K562 (cell line): ENCODE data around the gene PELI2. TPM values are rescaled to one million over a fixed set of nuclear protein-coding genes. Genes with fewer than 3 reads are reported as not detected.
A peak's percentile ranks its signal among the peaks of the same experiment; 100 is the strongest.

ENCODE experiments used
- ATAC-seq: fragments of 200-7000 bp; cut with Tn5 transposase; 3 replicates; pipeline ENCODE4 v1.9.1; 2020; ENCODE audit warnings: moderate library complexity
- BruUV-seq: library from RNA; stranded (reverse); fragments of 400-500 nt; replicated peaks from 2 replicates; lab custom pipeline; 2021; lab: Mats Ljungman, UMichigan
- CTCF ChIA-PET: fragments of 300-600 bp; formaldehyde crosslinking; extraction: SDS; loops from one replicate; lab custom pipeline; 2021; ENCODE audit warnings: low intra/inter-chr PET ratio; lab: Yijun Ruan, JAX
- POLR2A ChIA-PET: fragments of 300-600, 350-650 bp; sonication (Branson Sonifier 250); formaldehyde crosslinking; extraction: SDS; loops from one replicate; lab custom pipeline; 2021; ENCODE audit warnings: antibody characterized with exemption, inconsistent platforms; lab: Yijun Ruan, JAX
- DNase-seq, 4 experiments: peaks; one replicate each; pipeline versions ENCODE4 v3.0.0 to v3.0.0-alpha.2; 2011 to 2018; ENCODE audit warnings: low spot score in 3 of 4, mixed read lengths in 3 of 4; ENCODE audit errors: extremely low read depth in 1 of 4
- FAIRE-seq: peaks from 2 replicates; lab custom pipeline; 2011; peaks lifted over from hg19 to GRCh38; lab: Jason Lieb, UNC
- H2AFZ ChIP-seq: 2 replicates; pipeline ENCODE4 v1.6.0; 2011; ENCODE audit warnings: low read depth, low read length, control low read depth, inconsistent platforms
- H3K27ac ChIP-seq: fragments of 200-600 bp; 3 replicates; pipeline ENCODE4 v1.8.0; 2011; ENCODE audit warnings: low read depth, mild to moderate bottlenecking, control low read depth, inconsistent platforms, low read length, moderate library complexity, mixed read lengths; ENCODE audit errors: extremely low read depth
- H3K27me3 ChIP-seq, 2 experiments: fragments of 300-600 bp in 1 of 2; 2 replicates in 1 of 2; 3 replicates in 1 of 2; pipeline versions ENCODE4 v1.6.0 to v1.8.0; 2011; ENCODE audit warnings: inconsistent platforms in 2 of 2, low read length in 2 of 2, mild to moderate bottlenecking in 1 of 2, mixed read lengths in 1 of 2, moderate library complexity in 1 of 2; ENCODE audit not compliant: control insufficient read depth in 2 of 2, insufficient read depth in 2 of 2
- H3K36me3 ChIP-seq: fragments of 300-600 bp; 3 replicates; pipeline ENCODE4 v1.8.0; 2011; ENCODE audit warnings: mild to moderate bottlenecking, low read length, inconsistent platforms; ENCODE audit not compliant: control insufficient read depth, insufficient read depth
- H3K4me1 ChIP-seq, 2 experiments: fragments of 200-600 bp in 1 of 2; replicated peaks in 1 of 2; 2 replicates in 1 of 2; 3 replicates in 1 of 2; pipeline versions ENCODE4 v1.5.1 to v1.8.0; 2011; ENCODE audit warnings: inconsistent platforms in 2 of 2, low read length in 2 of 2, mild to moderate bottlenecking in 1 of 2, mixed read lengths in 1 of 2, moderate library complexity in 1 of 2; ENCODE audit not compliant: control insufficient read depth in 2 of 2, insufficient read depth in 2 of 2
- H3K4me2 ChIP-seq: 2 replicates; pipeline ENCODE4 v1.6.1; 2011; ENCODE audit warnings: low read length, control low read depth, inconsistent platforms, mixed read lengths; ENCODE audit not compliant: insufficient read depth
- H3K4me3 ChIP-seq: fragments of 200-600 bp; sonication (generic), shearing (Covaris generic); 2 replicates; pipeline ENCODE4 v1.5.1; 2016; ENCODE audit warnings: control low read depth, inconsistent platforms
- H3K79me2 ChIP-seq: fragments of 200-600 bp; 3 replicates; pipeline ENCODE4 v1.8.0; 2011; ENCODE audit warnings: low read length, inconsistent platforms; ENCODE audit not compliant: control insufficient read depth, insufficient read depth
- H3K9ac ChIP-seq, 2 experiments: 2 replicates each; pipeline versions ENCODE4 v1.6.0 to v1.6.1; 2011; ENCODE audit warnings: low read depth in 2 of 2, low read length in 2 of 2, control low read depth in 1 of 2, inconsistent platforms in 1 of 2, mild to moderate bottlenecking in 1 of 2, mixed read lengths in 1 of 2; ENCODE audit not compliant: insufficient read depth in 1 of 2
- H3K9me1 ChIP-seq: one replicate; pipeline ENCODE4 v1.6.0; 2011; ENCODE audit warnings: inconsistent platforms, mild to moderate bottlenecking, low read length, moderate library complexity; ENCODE audit not compliant: control insufficient read depth, insufficient read depth
- H3K9me3 ChIP-seq: replicated peaks from 2 replicates; pipeline ENCODE4 v1.5.1; 2011; ENCODE audit warnings: low read depth, low read length, inconsistent platforms; ENCODE audit not compliant: control insufficient read depth, insufficient read depth
- H4K20me1 ChIP-seq: replicated peaks from 2 replicates; pipeline ENCODE4 v1.6.1; 2011; ENCODE audit warnings: low read length, inconsistent platforms, mixed read lengths; ENCODE audit not compliant: control insufficient read depth, insufficient read depth
- BCL6 ChIP-seq: fragments of 250-450 bp; sonication (Bioruptor Pico); IDR thresholded peaks from 2 replicates; pipeline ENCODE4 v1.4.0; 2020
- BHLHE40 ChIP-seq: IDR thresholded peaks from 2 replicates; pipeline ENCODE4 v1.6.1; 2011; ENCODE audit warnings: low read length, improper control_type of control experiment
- HMG20A ChIP-seq: fragments of 450-650 bp; formaldehyde crosslinking; conservative IDR thresholded peaks from 2 replicates; pipeline ENCODE4 v1.4.0; 2020; ENCODE audit warnings: mild to moderate bottlenecking, mixed read lengths
- SMARCA4 ChIP-seq: fragments of 450-650 bp; IDR thresholded peaks from 2 replicates; pipeline ENCODE4 v1.6.1; 2016
- STAG1 ChIP-seq: sonication (generic); formaldehyde crosslinking; IDR thresholded peaks from 2 replicates; pipeline ENCODE4 v1.5.0; 2020; ENCODE audit warnings: missing genetic modification reagents, borderline replicate concordance
- ZFPM2 ChIP-seq: fragments of 250-450 bp; sonication (Bioruptor Pico); IDR thresholded peaks from 2 replicates; pipeline ENCODE4 v1.5.1; 2022; ENCODE audit warnings: mild to moderate bottlenecking
- ZNF165 ChIP-seq: fragments of 250-450 bp; sonication (Bioruptor Pico); IDR thresholded peaks from 2 replicates; pipeline ENCODE4 v1.4.0; 2020; ENCODE audit warnings: borderline replicate concordance
- WGBS: fragments of 100-300 bp; shearing (Covaris generic); methylation state at CpG from one replicate; pipeline ENCODE4 v1.1.6; 2016; ENCODE audit warnings: low coverage, mixed read lengths; ENCODE audit not compliant: insufficient coverage; ENCODE audit errors: missing lambda C conversion rate; 5-methylcytosine and 5-hydroxymethylcytosine counted together
- in situ Hi-C: fragments of 300-500 bp; cut with MboI; formaldehyde crosslinking; loops from 4 replicates; pipeline ENCODE4 v1.15.0; 2018; ENCODE audit warnings: inconsistent platforms, mixed read lengths
- intact Hi-C: fragments of 100-400 bp; cut with micrococcal nuclease; formaldehyde crosslinking; loops from 2 replicates; pipeline ENCODE4 v1.14.2; 2022
- polyA plus RNA-seq, 8 experiments: library from polyadenylated mRNA; depleted of rRNA in 4 of 8; stranded (reverse) in 5 of 8; unstranded in 3 of 8; fragments of >200 nt; fragmentation: Nextera tagmentation in 2 of 8; fragmentation: Illumina TruSeq in 1 of 8; extraction: Ambion mirVana in 2 of 8; extraction: Trizol in 1 of 8; gene quantifications; 2 replicates each; pipeline versions ENCODE4 v1.2.1 to v1.2.3, GENCODE V29; 2011 to 2014; ENCODE audit warnings: inconsistent platforms in 1 of 8, missing spikeins in 1 of 8
- total RNA-seq, 7 experiments: library from RNA; depleted of rRNA in 6 of 7; stranded (reverse); fragments of >200 nt in 6 of 7; fragmentation: Illumina TruSeq in 2 of 7; extraction: Trizol in 2 of 7; gene quantifications; 2 replicates each; pipeline versions ENCODE4 v1.2.1 to v1.2.3, GENCODE V29; 2011 to 2021; ENCODE audit warnings: low replicate concordance in 1 of 7

The PELI2 gene
- total and polyA plus RNA-seq, 9 of the 15 experiments (the other 6 are each of a cell fraction or from before 2014, with no cell fraction given), result 0.20 to 1.5 (median 0.44) TPM

GRCh38 chr14:56295743-56296142, 177.5 kb downstream of the PELI2 start:
- Histone ChIP-seq H3K9me3 (no peaks in the 10 kb centered on the region), H3K79me2 (no peaks in the 10 kb centered on the region), H3K4me3 (no peak overlapping the region), H3K4me2 (no peak overlapping the region), H4K20me1 (no peaks in the 10 kb centered on the region), H3K9me1 (no peaks in the 10 kb centered on the region), H3K36me3 (no peaks in the 10 kb centered on the region), H3K4me1 (no peaks in the 10 kb centered on the region), H3K27me3 (peaks cover 0 to 22% of the 10 kb centered on the region in 2 experiments; a peak in 4 of 5 replicates), H3K9ac (no peak overlapping the region), H3K27ac (no peak overlapping the region), H2AFZ (no peak overlapping the region)
- no peak for TF ChIP-seq BCL6
- TF ChIP-seq BHLHE40, result 0 out of 2 replicates have a peak, but pooled peaks have one; percentile 20
- no peak for TF ChIP-seq STAG1
- no peak for TF ChIP-seq ZFPM2 (CRISPR knock-in tag)
- TF ChIP-seq HMG20A (CRISPR knock-in tag), result no peak
- ATAC-seq (no peak), DNase-seq (no peak), FAIRE-seq (no peak)
- ChIA-PET POLR2A (interaction anchor here (0.7 to 1.0 kb wide), 2 partner anchors 8 to 1052 kb away, joined by 3 to 4 read pairs; no protein-coding TSS in a partner anchor), CTCF (no interaction called here)
- BruUV-seq, result no TSS peak
- 2% methylated on average over 3 of the region's 3 CpGs for WGBS
- in situ Hi-C loops, result no loop called here
- intact Hi-C loops, result no loop called here

DNA sequence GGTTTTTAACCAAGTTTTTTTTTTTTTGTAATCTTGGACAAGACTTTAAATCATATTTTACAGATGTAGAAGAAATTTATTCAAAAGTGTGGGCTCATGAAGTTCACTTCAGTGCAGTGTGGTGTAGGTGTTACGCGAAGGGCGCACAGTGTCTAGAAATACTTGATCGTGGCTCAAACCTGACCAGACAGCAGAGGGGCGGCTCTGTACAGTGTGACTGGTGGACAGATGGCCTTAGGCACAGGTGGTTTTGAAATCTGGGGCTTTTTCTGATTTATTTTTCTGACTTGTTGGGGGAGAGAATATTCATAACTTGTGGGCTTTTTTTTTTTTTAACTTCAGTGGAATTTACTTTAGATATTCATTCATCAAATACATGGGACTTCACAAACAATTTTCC, 179.2 kb downstream of the PELI2 start:
- Histone ChIP-seq H3K4me3 (no peak overlapping the region), H3K27me3 (peaks cover 0 to 19% of the 10 kb centered on the region in 2 experiments; a peak in 4 of 5 replicates), H3K4me2 (no peak overlapping the region), H2AFZ (no peak overlapping the region), H3K9ac (no peak overlapping the region), H3K27ac (no peak overlapping the region), H3K36me3 (no peaks in the 10 kb centered on the region), H3K9me1 (no peaks in the 10 kb centered on the region), H4K20me1 (no peaks in the 10 kb centered on the region), H3K79me2 (no peaks in the 10 kb centered on the region), H3K4me1 (no peaks in the 10 kb centered on the region), H3K9me3 (no peaks in the 10 kb centered on the region)
- no TSS peak for BruUV-seq
- DNase-seq, result no peak
- no peak for FAIRE-seq
- TF ChIP-seq SMARCA4 (no peak), ZNF165 (CRISPR knock-in tag) (no peak)
- ChIA-PET POLR2A (no interaction called here), CTCF (no interaction called here)
- intact Hi-C loops (no loop called here), in situ Hi-C loops (no loop called here)
- WGBS, result 41% methylated on average over 5 of the region's 5 CpGs
- ATAC-seq, result no peak
